GM23338 (cell line): ENCODE data around the gene ESPN. TPM values are rescaled to one million over a fixed set of nuclear protein-coding genes. Genes with fewer than 3 reads are reported as not detected.

Experiments used
- ATAC-seq: fragments of 200-7000 bp; cut with Tn5 transposase; 3 replicates; pipeline ENCODE4 v1.9.1; 2020
- DNase-seq: peaks from one replicate; pipeline ENCODE4 v3.0.0-alpha.2; 2015; ENCODE audit warnings: low spot score
- H2AFZ ChIP-seq: fragments of 200-600 bp; sonication (generic); 2 replicates; pipeline ENCODE4 v1.8.0; 2016; ENCODE audit warnings: antibody characterized with exemption, mild to moderate bottlenecking, moderate library complexity
- H3F3A ChIP-seq: fragments of 200-600 bp; sonication (generic); replicated peaks from 2 replicates; pipeline ENCODE4 v1.8.0; 2017; ENCODE audit warnings: antibody characterized with exemption, mixed run types, low read depth
- H3K27ac ChIP-seq: fragments of 200-600 bp; sonication (generic); 2 replicates; pipeline ENCODE4 v1.6.1; 2016; ENCODE audit warnings: low read depth
- H3K27me3 ChIP-seq: fragments of 200-600 bp; sonication (generic); 2 replicates; pipeline ENCODE4 v1.8.0; 2016; ENCODE audit warnings: mild to moderate bottlenecking, mixed run types, moderate library complexity; ENCODE audit not compliant: insufficient read depth
- H3K36me3 ChIP-seq: fragments of 200-600 bp; sonication (generic); 2 replicates; pipeline ENCODE4 v1.8.0; 2016; ENCODE audit warnings: mild to moderate bottlenecking; ENCODE audit not compliant: insufficient read depth
- H3K4me1 ChIP-seq: fragments of 200-600 bp; sonication (generic); 2 replicates; pipeline ENCODE4 v1.8.0; 2016; ENCODE audit warnings: mild to moderate bottlenecking, moderate library complexity; ENCODE audit not compliant: insufficient read depth
- H3K4me2 ChIP-seq: fragments of 200-600 bp; sonication (generic); 2 replicates; pipeline ENCODE4 v1.7.1; 2017; ENCODE audit warnings: mixed run types
- H3K4me3 ChIP-seq: fragments of 200-600 bp; sonication (generic); 2 replicates; pipeline ENCODE4 v1.6.1; 2016; ENCODE audit warnings: mixed run types
- H3K79me2 ChIP-seq: fragments of 200-600 bp; sonication (generic); replicated peaks from 2 replicates; pipeline ENCODE4 v1.8.0; 2017; ENCODE audit warnings: mild to moderate bottlenecking; ENCODE audit not compliant: insufficient read depth
- H3K9me2 ChIP-seq: fragments of 200-600 bp; sonication (generic); 2 replicates; pipeline ENCODE4 v1.8.0; 2017; ENCODE audit not compliant: insufficient read depth
- H4K20me1 ChIP-seq: fragments of 200-600 bp; sonication (generic); replicated peaks from 2 replicates; pipeline ENCODE4 v1.8.0; 2017; ENCODE audit warnings: mild to moderate bottlenecking; ENCODE audit not compliant: insufficient read depth
- H3K27ac Mint-ChIP-seq: 2 replicates; pipeline ENCODE4 v1.8.0; 2020; ENCODE audit warnings: inconsistent platforms, mild to moderate bottlenecking, moderate library complexity, mixed read lengths
- H3K27me3 Mint-ChIP-seq: 3 replicates; pipeline ENCODE4 v1.8.0; 2022; ENCODE audit warnings: low read depth, mild to moderate bottlenecking, moderate library complexity, mixed read lengths, inconsistent platforms; ENCODE audit not compliant: insufficient read depth, poor library complexity
- H3K36me3 Mint-ChIP-seq: 3 replicates; pipeline ENCODE4 v1.8.0; 2021; ENCODE audit warnings: low read depth, mild to moderate bottlenecking, inconsistent platforms, moderate library complexity, mixed read lengths
- H3K4me1 Mint-ChIP-seq: 3 replicates; pipeline ENCODE4 v1.8.0; 2020; ENCODE audit warnings: mild to moderate bottlenecking, inconsistent platforms, mixed read lengths
- H3K4me3 Mint-ChIP-seq: 3 replicates; pipeline ENCODE4 v1.8.0; 2021; ENCODE audit warnings: moderate library complexity, mild to moderate bottlenecking, inconsistent platforms, mixed read lengths
- H3K9me3 Mint-ChIP-seq: 3 replicates; pipeline ENCODE4 v1.8.0; 2020; ENCODE audit warnings: moderate library complexity, mild to moderate bottlenecking, inconsistent platforms, mixed read lengths
- EZH2 ChIP-seq: fragments of 200-600 bp; sonication (generic); IDR thresholded peaks from one replicate; pipeline ENCODE4 v1.8.0; 2017; ENCODE audit warnings: antibody characterized with exemption, mild to moderate bottlenecking, low read depth; ENCODE audit not compliant: unreplicated experiment
- EZH2phosphoT487 ChIP-seq: fragments of 200-600 bp; sonication (generic); IDR thresholded peaks from one replicate; pipeline ENCODE4 v1.8.1; 2018; ENCODE audit warnings: antibody characterized with exemption; ENCODE audit not compliant: unreplicated experiment
- POLR2AphosphoS5 ChIP-seq: IDR thresholded peaks from 2 replicates; pipeline ENCODE4 v1.6.1; 2016; ENCODE audit warnings: antibody characterized with exemption, low read depth
- ZNF114 ChIP-seq: fragments of 250-450 bp; sonication (Bioruptor Pico); IDR thresholded peaks from 2 replicates; pipeline ENCODE4 v1.5.0; 2020; ENCODE audit warnings: mild to moderate bottlenecking, moderate library complexity
- ZNF462 ChIP-seq: fragments of 250-450 bp; sonication (Bioruptor Pico); IDR thresholded peaks from 2 replicates; pipeline ENCODE4 v1.5.0; 2020; ENCODE audit warnings: mild to moderate bottlenecking, moderate library complexity
- polyA plus RNA-seq: library from polyadenylated mRNA; unstranded; fragments of >200 nt; fragmentation: Nextera tagmentation; extraction: Ambion mirVana; gene quantifications from 2 replicates; pipeline ENCODE4 v1.2.1, GENCODE V29; 2016
- total RNA-seq: library from RNA; depleted of rRNA; stranded (reverse); fragments of >200 nt; shearing (Covaris generic); gene quantifications from 2 replicates; pipeline ENCODE4 v1.2.3, GENCODE V29; 2014
- TF ChIP-seq, protein P1 (sequence below): IDR thresholded peaks from 2 replicates; pipeline ENCODE4 v1.6.1; 2016; ENCODE audit warnings: antibody characterized with exemption
- TF ChIP-seq, protein P2 (sequence below): IDR thresholded peaks from one replicate; pipeline ENCODE4 v1.6.1; 2018; ENCODE audit warnings: antibody characterized with exemption; ENCODE audit not compliant: unreplicated experiment

The ESPN gene
- total and polyA plus RNA-seq, 2 experiments from 2014 or later = 12.2 to 13.6 TPM

DNA sequence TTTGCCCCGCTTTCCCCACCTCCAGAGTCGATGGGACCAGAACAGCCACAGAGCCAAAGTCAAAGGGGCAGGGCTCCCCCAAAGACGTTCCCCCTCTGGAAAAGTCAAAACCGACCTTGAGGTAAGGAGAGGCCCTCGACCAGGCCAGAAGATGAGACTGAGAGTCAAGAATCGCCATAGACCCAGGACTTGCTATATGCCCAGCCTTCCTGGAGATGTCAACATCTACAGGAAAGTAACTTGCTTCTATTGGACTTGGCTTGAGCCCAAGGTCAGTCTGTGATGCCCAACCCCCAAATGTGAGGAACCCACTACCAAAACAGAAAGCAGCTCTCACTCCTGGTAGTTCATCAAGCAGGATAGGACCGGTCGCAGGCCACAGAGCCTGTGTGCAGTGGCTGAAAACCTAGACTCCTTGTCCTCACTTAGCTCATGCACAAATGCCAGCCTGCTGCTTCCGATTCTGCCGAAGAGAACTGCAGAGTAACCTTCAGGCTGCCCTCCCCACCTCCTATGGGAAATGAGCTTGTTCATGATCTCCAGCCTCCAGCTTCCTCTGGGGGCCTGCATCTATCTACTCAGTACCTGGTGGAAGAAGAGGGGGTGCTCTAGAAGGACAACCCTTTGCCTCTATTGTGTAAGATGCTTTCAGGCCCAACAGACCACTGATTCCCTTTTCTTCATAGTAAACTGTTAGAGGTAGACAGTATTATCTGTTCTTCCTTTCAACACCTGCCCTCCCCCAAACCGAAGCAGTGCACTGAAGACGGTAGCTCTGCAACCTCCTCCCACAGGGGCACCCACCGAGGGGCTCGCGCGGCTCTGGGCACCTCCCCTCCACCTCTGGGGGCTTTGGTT is 32.4 kb upstream of the ESPN start (continued):
- TF ChIP-seq ZNF462 (CRISPR knock-in tag) = no peak

DNA sequence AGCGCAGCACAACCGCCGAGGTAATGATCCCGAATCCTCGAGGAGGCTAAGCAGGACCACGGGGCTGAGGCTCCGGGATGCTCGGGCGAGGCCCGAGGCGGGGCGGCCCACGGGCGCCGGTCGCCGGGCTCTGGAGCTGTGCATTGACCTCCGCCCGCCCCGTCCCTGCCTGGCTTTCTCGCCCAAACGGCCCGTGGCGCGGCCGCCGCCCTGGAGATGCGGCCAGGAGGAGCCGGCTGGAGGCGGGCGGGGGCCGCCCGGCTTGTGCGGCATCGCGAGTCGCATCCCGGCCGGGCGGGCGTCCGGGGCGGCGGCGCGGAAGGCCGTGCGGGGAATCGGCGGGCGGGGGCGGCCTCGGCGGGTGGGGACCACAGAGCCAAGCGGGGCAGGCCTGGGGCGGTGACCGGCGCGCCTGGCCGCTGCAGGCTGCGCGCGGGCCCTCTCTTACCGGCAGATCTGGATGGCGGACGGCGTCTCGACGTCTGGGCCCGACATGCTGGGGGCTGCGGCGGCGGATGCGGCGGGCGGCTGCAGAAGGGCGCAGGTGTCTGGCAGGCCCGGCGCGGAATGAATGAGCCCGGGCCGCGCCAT is 31.7 kb upstream of the ESPN start:
- no peak overlapping the region for H3K27ac ChIP-seq
- DNase-seq = peak; percentile 40
- TF ChIP-seq EZH2 = no peak
- TF ChIP-seq ZNF114 (CRISPR knock-in tag) = no peak
- peak; percentile 71 for TF ChIP-seq POLR2AphosphoS5
- TF ChIP-seq, protein P1, sequence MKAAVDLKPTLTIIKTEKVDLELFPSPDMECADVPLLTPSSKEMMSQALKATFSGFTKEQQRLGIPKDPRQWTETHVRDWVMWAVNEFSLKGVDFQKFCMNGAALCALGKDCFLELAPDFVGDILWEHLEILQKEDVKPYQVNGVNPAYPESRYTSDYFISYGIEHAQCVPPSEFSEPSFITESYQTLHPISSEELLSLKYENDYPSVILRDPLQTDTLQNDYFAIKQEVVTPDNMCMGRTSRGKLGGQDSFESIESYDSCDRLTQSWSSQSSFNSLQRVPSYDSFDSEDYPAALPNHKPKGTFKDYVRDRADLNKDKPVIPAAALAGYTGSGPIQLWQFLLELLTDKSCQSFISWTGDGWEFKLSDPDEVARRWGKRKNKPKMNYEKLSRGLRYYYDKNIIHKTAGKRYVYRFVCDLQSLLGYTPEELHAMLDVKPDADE = no peak
- TF ChIP-seq, protein P2, sequence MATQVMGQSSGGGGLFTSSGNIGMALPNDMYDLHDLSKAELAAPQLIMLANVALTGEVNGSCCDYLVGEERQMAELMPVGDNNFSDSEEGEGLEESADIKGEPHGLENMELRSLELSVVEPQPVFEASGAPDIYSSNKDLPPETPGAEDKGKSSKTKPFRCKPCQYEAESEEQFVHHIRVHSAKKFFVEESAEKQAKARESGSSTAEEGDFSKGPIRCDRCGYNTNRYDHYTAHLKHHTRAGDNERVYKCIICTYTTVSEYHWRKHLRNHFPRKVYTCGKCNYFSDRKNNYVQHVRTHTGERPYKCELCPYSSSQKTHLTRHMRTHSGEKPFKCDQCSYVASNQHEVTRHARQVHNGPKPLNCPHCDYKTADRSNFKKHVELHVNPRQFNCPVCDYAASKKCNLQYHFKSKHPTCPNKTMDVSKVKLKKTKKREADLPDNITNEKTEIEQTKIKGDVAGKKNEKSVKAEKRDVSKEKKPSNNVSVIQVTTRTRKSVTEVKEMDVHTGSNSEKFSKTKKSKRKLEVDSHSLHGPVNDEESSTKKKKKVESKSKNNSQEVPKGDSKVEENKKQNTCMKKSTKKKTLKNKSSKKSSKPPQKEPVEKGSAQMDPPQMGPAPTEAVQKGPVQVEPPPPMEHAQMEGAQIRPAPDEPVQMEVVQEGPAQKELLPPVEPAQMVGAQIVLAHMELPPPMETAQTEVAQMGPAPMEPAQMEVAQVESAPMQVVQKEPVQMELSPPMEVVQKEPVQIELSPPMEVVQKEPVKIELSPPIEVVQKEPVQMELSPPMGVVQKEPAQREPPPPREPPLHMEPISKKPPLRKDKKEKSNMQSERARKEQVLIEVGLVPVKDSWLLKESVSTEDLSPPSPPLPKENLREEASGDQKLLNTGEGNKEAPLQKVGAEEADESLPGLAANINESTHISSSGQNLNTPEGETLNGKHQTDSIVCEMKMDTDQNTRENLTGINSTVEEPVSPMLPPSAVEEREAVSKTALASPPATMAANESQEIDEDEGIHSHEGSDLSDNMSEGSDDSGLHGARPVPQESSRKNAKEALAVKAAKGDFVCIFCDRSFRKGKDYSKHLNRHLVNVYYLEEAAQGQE = no peak
- TF ChIP-seq EZH2phosphoT487 = no peak

More for the DNA sequence above, 31.7 kb upstream of the ESPN start:
- peak overlapping the region; percentile 84 for H3K4me3 Mint-ChIP-seq
- Histone ChIP-seq H3K27me3 (no peaks in the 10 kb centered on the region), H3K79me2 (peaks cover 48% of the 10 kb centered on the region), H3K4me2 (peak overlapping the region; percentile 94), H3F3A (peaks cover 14% of the 10 kb centered on the region; the same call in 1 of the 2 replicates), H4K20me1 (peaks cover 16% of the 10 kb centered on the region), H3K9me2 (no peaks in the 10 kb centered on the region), H3K36me3 (no peaks in the 10 kb centered on the region), H2AFZ (no peak overlapping the region), H3K4me3 (peak overlapping the region; percentile 93), H3K4me1 (peaks cover 11% of the 10 kb centered on the region; the same call in 1 of the 2 replicates)
- H3K27me3 Mint-ChIP-seq = peaks cover 18% of the 10 kb centered on the region
- peaks cover 16% of the 10 kb centered on the region for H3K4me1 Mint-ChIP-seq
- ATAC-seq = peak; percentile 15
- H3K9me3 Mint-ChIP-seq = peaks cover 5% of the 10 kb centered on the region; the same call in 1 of the 3 replicates
- no peak overlapping the region for H3K27ac Mint-ChIP-seq
- peaks cover 30% of the 10 kb centered on the region for H3K36me3 Mint-ChIP-seq
